H9 (cell line): ENCODE measurements around the gene DPH3. TPM values are rescaled to one million over a fixed set of nuclear protein-coding genes. Genes with fewer than 3 reads are reported as not detected.

Experiments used
- DNase-seq: peaks from one replicate; pipeline ENCODE4 v3.0.0-alpha.2; 2017
- H2AFZ ChIP-seq: one replicate; pipeline ENCODE4 v1.6.1; 2013; ENCODE audit warnings: mild to moderate bottlenecking, low read length, control low read depth, moderate library complexity
- H2AK5ac ChIP-seq: 2 replicates; pipeline ENCODE4 v1.6.1; 2013; ENCODE audit warnings: low read length, control low read depth, mixed read lengths; ENCODE audit not compliant: insufficient read length
- H2BK120ac ChIP-seq: one replicate; pipeline ENCODE4 v1.6.1; 2013; ENCODE audit warnings: low read depth, mild to moderate bottlenecking, low read length, control low read depth, inconsistent platforms; ENCODE audit not compliant: poor library complexity, severe bottlenecking
- H2BK12ac ChIP-seq: 2 replicates; pipeline ENCODE4 v1.6.1; 2013; ENCODE audit warnings: low read length, control low read depth, mixed read lengths, low read depth; ENCODE audit not compliant: insufficient read length
- H2BK15ac ChIP-seq: 2 replicates; pipeline ENCODE4 v1.6.1; 2013; ENCODE audit warnings: low read depth, low read length, control low read depth
- H2BK20ac ChIP-seq: one replicate; pipeline ENCODE4 v1.6.1; 2013; ENCODE audit warnings: low read depth, mild to moderate bottlenecking, low read length, control low read depth, inconsistent platforms; ENCODE audit not compliant: poor library complexity, severe bottlenecking
- H2BK5ac ChIP-seq: 2 replicates; pipeline ENCODE4 v1.6.1; 2013; ENCODE audit warnings: low read length, control low read depth, mixed read lengths; ENCODE audit not compliant: insufficient read length
- H3K14ac ChIP-seq: 2 replicates; pipeline ENCODE4 v1.6.1; 2013; ENCODE audit warnings: low read length, control low read depth; ENCODE audit not compliant: insufficient read depth
- H3K18ac ChIP-seq: 2 replicates; pipeline ENCODE4 v1.6.1; 2013; ENCODE audit warnings: low read depth, mild to moderate bottlenecking, mixed read lengths, low read length, control low read depth; ENCODE audit not compliant: insufficient read length
- H3K23ac ChIP-seq: 2 replicates; pipeline ENCODE4 v1.6.1; 2013; ENCODE audit warnings: low read length, control low read depth, mixed read lengths, low read depth; ENCODE audit not compliant: insufficient read length
- H3K23me2 ChIP-seq: 2 replicates; pipeline ENCODE4 v1.6.1; 2013; ENCODE audit warnings: low read depth, mild to moderate bottlenecking, mixed read lengths, low read length, control low read depth; ENCODE audit not compliant: insufficient read length, poor library complexity, severe bottlenecking
- H3K27ac ChIP-seq: 2 replicates; pipeline ENCODE4 v1.5.1; 2013; ENCODE audit warnings: low read length, control low read depth, mixed read lengths, low read depth; ENCODE audit not compliant: insufficient read length
- H3K27me3 ChIP-seq: 2 replicates; pipeline ENCODE4 v1.6.1; 2013; ENCODE audit warnings: low read length, control low read depth, inconsistent platforms; ENCODE audit not compliant: insufficient read depth
- H3K4ac ChIP-seq: 2 replicates; pipeline ENCODE4 v1.6.1; 2013; ENCODE audit warnings: low read depth, mild to moderate bottlenecking, control low read depth, inconsistent platforms, low read length, moderate library complexity
- H3K4me1 ChIP-seq: 2 replicates; pipeline ENCODE4 v1.6.1; 2013; ENCODE audit warnings: low read length, control low read depth, inconsistent platforms; ENCODE audit not compliant: insufficient read depth
- H3K4me2 ChIP-seq: 2 replicates; pipeline ENCODE4 v1.6.1; 2013; ENCODE audit warnings: low read length, control low read depth, mixed read lengths; ENCODE audit not compliant: insufficient read length, insufficient read depth
- H3K56ac ChIP-seq: 2 replicates; pipeline ENCODE4 v1.6.1; 2013; ENCODE audit warnings: low read depth, mild to moderate bottlenecking, mixed read lengths, low read length, control low read depth; ENCODE audit not compliant: insufficient read length
- H3K79me1 ChIP-seq: 2 replicates; pipeline ENCODE4 v1.6.1; 2013; ENCODE audit warnings: low read depth, mild to moderate bottlenecking, moderate library complexity, low read length, control low read depth, inconsistent platforms; ENCODE audit not compliant: insufficient read depth, poor library complexity, severe bottlenecking
- H3K79me2 ChIP-seq: 2 replicates; pipeline ENCODE4 v1.6.1; 2013; ENCODE audit warnings: low read length, control low read depth, inconsistent platforms; ENCODE audit not compliant: insufficient read depth
- H3K9ac ChIP-seq: 2 replicates; pipeline ENCODE4 v1.6.1; 2013; ENCODE audit warnings: low read length, control low read depth, mixed read lengths; ENCODE audit not compliant: insufficient read length; ENCODE audit errors: extremely low read depth
- H3K9me3 ChIP-seq: one replicate; pipeline ENCODE4 v1.6.1; 2013; ENCODE audit warnings: low read depth, low read length, inconsistent platforms; ENCODE audit not compliant: control insufficient read depth
- H3T11ph ChIP-seq: one replicate; pipeline ENCODE4 v1.6.1; 2013; ENCODE audit warnings: mild to moderate bottlenecking, low read length, control low read depth, inconsistent platforms
- H4K20me1 ChIP-seq: one replicate; pipeline ENCODE4 v1.6.1; 2013; ENCODE audit not compliant: control insufficient read depth, insufficient read length, insufficient read depth
- H4K5ac ChIP-seq: 2 replicates; pipeline ENCODE4 v1.6.1; 2013; ENCODE audit warnings: low read depth, mild to moderate bottlenecking, mixed read lengths, low read length, control low read depth; ENCODE audit not compliant: insufficient read length
- H4K8ac ChIP-seq: replicated peaks from 2 replicates; pipeline ENCODE4 v1.6.1; 2013; ENCODE audit warnings: low read length, control low read depth, mixed read lengths, low read depth; ENCODE audit not compliant: insufficient read length
- H4K91ac ChIP-seq: 2 replicates; pipeline ENCODE4 v1.6.1; 2013; ENCODE audit warnings: low read depth, mild to moderate bottlenecking, moderate library complexity, mixed read lengths, low read length, control low read depth; ENCODE audit not compliant: insufficient read length
- H3K27ac Mint-ChIP-seq, 3 experiments: 2 replicates in 2 of 3; 3 replicates in 1 of 3; pipeline ENCODE4 v1.8.0; 2020 to 2021; ENCODE audit warnings: mixed read lengths in 3 of 3, mild to moderate bottlenecking in 1 of 3, moderate library complexity in 1 of 3
- H3K27me3 Mint-ChIP-seq: 2 replicates; pipeline ENCODE4 v1.8.0; 2021; ENCODE audit warnings: low read depth, mild to moderate bottlenecking, moderate library complexity, mixed read lengths
- H3K36me3 Mint-ChIP-seq, 3 experiments: 2 replicates in 2 of 3; 3 replicates in 1 of 3; pipeline ENCODE4 v1.8.0; 2020 to 2021; ENCODE audit warnings: low read depth in 3 of 3, mixed read lengths in 3 of 3; ENCODE audit not compliant: insufficient read depth in 1 of 3
- H3K4me1 Mint-ChIP-seq, 2 experiments: 2 replicates each; pipeline ENCODE4 v1.8.0; 2020; ENCODE audit warnings: mixed read lengths in 2 of 2
- H3K4me3 Mint-ChIP-seq, 2 experiments: 2 replicates in 1 of 2; 3 replicates in 1 of 2; pipeline ENCODE4 v1.8.0; 2020 to 2021; ENCODE audit warnings: mild to moderate bottlenecking in 2 of 2, mixed read lengths in 2 of 2, moderate library complexity in 1 of 2
- H3K9me3 Mint-ChIP-seq, 2 experiments: 2 replicates in 1 of 2; 3 replicates in 1 of 2; pipeline ENCODE4 v1.8.0; 2020; ENCODE audit warnings: mild to moderate bottlenecking in 2 of 2, mixed read lengths in 2 of 2, moderate library complexity in 1 of 2
- CTCF ChIP-seq: fragments of 200-600 bp; sonication (generic); conservative IDR thresholded peaks from 3 replicates; pipeline ENCODE4 v1.8.0; 2021; ENCODE audit warnings: antibody characterized with exemption, mild to moderate bottlenecking
- WGBS: extraction: QIAGEN DNeasy Blood & Tissue Kit; methylation state at CpG from one replicate; pipeline ENCODE4 v1.1.7; 2013; ENCODE audit warnings: missing lambda C conversion rate, low lambda C conversion rate, mixed read lengths; ENCODE audit not compliant: insufficient read length; ENCODE audit errors: extremely low coverage; 5-methylcytosine and 5-hydroxymethylcytosine counted together
- total RNA-seq: library from RNA; stranded (reverse); gene quantifications from 2 replicates; pipeline ENCODE4 v1.2.1, GENCODE V29; 2021

Gene DPH3
- total RNA-seq, 1 experiment from 2014 or later = 36.2 TPM

- no peak overlapping the region for H3T11ph ChIP-seq
- no peak for DNase-seq
- H3K9ac ChIP-seq = no peak overlapping the region
- H3K4me2 ChIP-seq = no peak overlapping the region
- no peak overlapping the region for H2BK15ac ChIP-seq
- H3K27ac ChIP-seq = no peak overlapping the region
- no peak overlapping the region for H2BK12ac ChIP-seq
- H3K23ac ChIP-seq = no peak overlapping the region
- no peak overlapping the region for H3K14ac ChIP-seq
- Mint-ChIP-seq H3K9me3 (no peaks in the 10 kb centered on the region; a peak in 1 of 5 replicates), H3K27me3 (peaks cover 3% of the 10 kb centered on the region; the same call in 1 of the 2 replicates), H3K36me3 (no peaks in the 10 kb centered on the region), H3K4me1 (peaks cover 2 to 3% of the 10 kb centered on the region in 2 experiments; a peak in 1 of 4 replicates), H3K4me3 (no peak overlapping the region), H3K27ac (no peak overlapping the region)
- no peak overlapping the region for H3K18ac ChIP-seq
- H3K79me2 ChIP-seq = no peaks in the 10 kb centered on the region
- H3K4ac ChIP-seq = no peak overlapping the region
- no peak for TF ChIP-seq CTCF
- WGBS = no CpG with 5 or more reads among the region's 2 CpGs
- peaks cover 2% of the 10 kb centered on the region; the same call in 1 of the 2 replicates for H3K4me1 ChIP-seq
- no peak overlapping the region for H4K8ac ChIP-seq
- no peaks in the 10 kb centered on the region for H3K79me1 ChIP-seq
- no peak overlapping the region for H2BK120ac ChIP-seq
- H3K27me3 ChIP-seq = no peaks in the 10 kb centered on the region
- no peaks in the 10 kb centered on the region for H4K20me1 ChIP-seq
- no peak overlapping the region for H2BK20ac ChIP-seq
- H3K9me3 ChIP-seq = no peaks in the 10 kb centered on the region
- H4K5ac ChIP-seq = no peak overlapping the region
- no peak overlapping the region for H2AFZ ChIP-seq
- H2AK5ac ChIP-seq = no peak overlapping the region
- no peak overlapping the region for H3K56ac ChIP-seq
- H4K91ac ChIP-seq = no peak overlapping the region
- no peaks in the 10 kb centered on the region for H3K23me2 ChIP-seq
- no peak overlapping the region for H2BK5ac ChIP-seq
These were observed 32.8 kb downstream of the DPH3 start for GRCh38 chr3:16231983-16232382.
